Ramos (cell line): ENCODE data around the gene PLOD1.

Experiments
- in situ Hi-C: fragments of 300-500 bp; cut with MboI; formaldehyde crosslinking; loops from one replicate; pipeline ENCODE4 v1.14.3; 2022; ENCODE audit warnings: low sequenced_read_pairs; ENCODE audit not compliant: unreplicated experiment

The PLOD1 gene

GRCh38 chr1:11970441-11971185 is 36.1 kb downstream of the PLOD1 start:
- in situ Hi-C loops: loop anchor here (5.0 kb wide), 1 partner anchor 133 kb away; no protein-coding TSS in a partner anchor

- in situ Hi-C loops: no loop called here
These were observed 43.1 kb downstream of the PLOD1 start for GRCh38 chr1:11977625-11978024.

- in situ Hi-C loops: no loop called here
These were observed 43.8 kb downstream of the PLOD1 start for GRCh38 chr1:11978301-11978700.

GRCh38 chr1:11979028-11979850 is 44.7 kb downstream of the PLOD1 start:
- in situ Hi-C loops: no loop called here

GRCh38 chr1:11979851-11980675 is 45.5 kb downstream of the PLOD1 start, which contains the start of gene MFN2:
Gene MFN2 (plus strand): TSS chr1:11980444. CDS start chr1:11989169, 8,725 bp downstream.
- in situ Hi-C loops: no loop called here

- in situ Hi-C loops: no loop called here
These were observed 46.1 kb downstream of the PLOD1 start for GRCh38 chr1:11980676-11980972.

- in situ Hi-C loops: no loop called here
These were observed 47.0 kb downstream of the PLOD1 start for GRCh38 chr1:11981378-11982009.

- in situ Hi-C loops: no loop called here
These were observed 47.5 kb downstream of the PLOD1 start for GRCh38 chr1:11982010-11982392.

GRCh38 chr1:11984121-11984520 is 49.6 kb downstream of the PLOD1 start:
- in situ Hi-C loops: no loop called here

- in situ Hi-C loops: no loop called here
These were observed 50.1 kb downstream of the PLOD1 start for GRCh38 chr1:11984576-11984975.

- in situ Hi-C loops: no loop called here
These were observed 50.7 kb downstream of the PLOD1 start for GRCh38 chr1:11985171-11985570.

GRCh38 chr1:11985851-11986250 is 51.3 kb downstream of the PLOD1 start:
- in situ Hi-C loops: no loop called here

- in situ Hi-C loops: no loop called here
These were observed 55.2 kb downstream of the PLOD1 start for GRCh38 chr1:11989669-11990068.

- in situ Hi-C loops: no loop called here
These were observed 56.0 kb downstream of the PLOD1 start for GRCh38 chr1:11990303-11991032.

- in situ Hi-C loops: no loop called here
These were observed 57.6 kb downstream of the PLOD1 start for GRCh38 chr1:11991969-11992676.

- in situ Hi-C loops: no loop called here
These were observed 62.7 kb downstream of the PLOD1 start for GRCh38 chr1:11997081-11997850.

GRCh38 chr1:11998636-11999035 is 64.1 kb downstream of the PLOD1 start:
- in situ Hi-C loops: no loop called here

GRCh38 chr1:11999236-11999635 is 64.7 kb downstream of the PLOD1 start:
- in situ Hi-C loops: no loop called here
